22Rv1 (cell line): ENCODE data around the gene ZNF618.

Experiments
- H3K27ac ChIP-seq: fragments of 450-650 bp; 2 replicates; pipeline ENCODE4 v1.5.1; 2017
- CTCF ChIP-seq: fragments of 450-650 bp; IDR thresholded peaks from 2 replicates; pipeline ENCODE4 v1.5.1; 2017; ENCODE audit warnings: mild to moderate bottlenecking
- ZFX ChIP-seq: fragments of 450-650 bp; IDR thresholded peaks from 2 replicates; pipeline ENCODE4 v1.6.1; 2017; ENCODE audit warnings: antibody characterized with exemption, borderline replicate concordance

ZNF618 gene

GRCh38 chr9:113918697-113919350 lies 42.7 kb downstream of the ZNF618 start:
- no peak overlapping the region for H3K27ac ChIP-seq
- TF ChIP-seq ZFX = no peak
- TF ChIP-seq CTCF = no peak

- no peak overlapping the region for H3K27ac ChIP-seq
- no peak for TF ChIP-seq CTCF
- no peak for TF ChIP-seq ZFX
Observed at GRCh38 chr9:113919382-113919781, 43.3 kb downstream of the ZNF618 start.

GRCh38 chr9:113919871-113920270 lies 43.8 kb downstream of the ZNF618 start:
- no peak overlapping the region for H3K27ac ChIP-seq
- TF ChIP-seq ZFX (no peak), CTCF (no peak)

- no peak for TF ChIP-seq CTCF
- no peak for TF ChIP-seq ZFX
- H3K27ac ChIP-seq = no peak overlapping the region
Observed at GRCh38 chr9:113920872-113921271, 44.8 kb downstream of the ZNF618 start.

GRCh38 chr9:113921396-113921925 lies 45.4 kb downstream of the ZNF618 start:
- H3K27ac ChIP-seq = no peak overlapping the region
- TF ChIP-seq ZFX (no peak), CTCF (no peak)

DNA sequence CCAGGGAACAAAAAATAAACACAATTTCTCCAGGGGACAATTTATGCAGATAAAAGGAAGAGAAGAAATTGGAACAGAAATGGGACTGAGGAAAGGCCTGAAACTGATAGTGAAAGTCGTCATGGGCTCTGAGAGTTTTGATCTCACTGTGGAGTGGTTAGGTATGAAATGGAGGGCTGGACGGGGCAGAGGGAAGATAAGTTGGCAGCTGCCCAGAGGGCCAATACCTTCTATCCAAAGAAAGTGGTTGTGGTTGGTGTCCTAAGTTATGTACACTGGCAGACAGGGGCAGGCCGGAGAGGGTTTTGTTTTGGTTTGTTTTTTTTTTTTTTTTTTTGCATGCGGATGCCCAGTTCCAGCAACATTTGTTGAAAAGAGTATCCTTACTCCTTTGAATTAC lies 46.1 kb downstream of the ZNF618 start:
- TF ChIP-seq ZFX (no peak), CTCF (no peak)
- no peak overlapping the region for H3K27ac ChIP-seq

- no peak for TF ChIP-seq CTCF
- no peak for TF ChIP-seq ZFX
- H3K27ac ChIP-seq = no peak overlapping the region
Observed at GRCh38 chr9:113926211-113926610, 50.1 kb downstream of the ZNF618 start.
